HepG2 (cell line): Measurements from ENCODE around the gene BTBD19. TPM values are rescaled to one million over a fixed set of nuclear protein-coding genes. Genes with fewer than 3 reads are reported as not detected.
A peak's percentile ranks its signal among the peaks of the same experiment; 100 is the strongest.

Experiments used
- ATAC-seq: fragments of 200-7000 bp; cut with Tn5 transposase; 3 replicates; pipeline ENCODE4 v1.9.1; 2020; ENCODE audit warnings: mild to moderate bottlenecking, moderate library complexity
- BruUV-seq: library from RNA; stranded (reverse); fragments of 400-500 nt; replicated peaks from 2 replicates; lab custom pipeline; 2021; lab: Mats Ljungman, UMichigan
- CTCF ChIA-PET: fragments of 300-600 bp; formaldehyde crosslinking; extraction: SDS; loops from one replicate; lab custom pipeline; 2021; ENCODE audit warnings: low total read pairs, inconsistent platforms, low intra/inter-chr PET ratio; lab: Yijun Ruan, JAX
- POLR2A ChIA-PET: fragments of 350-600 bp; sonication (Branson Sonifier 250); formaldehyde crosslinking; loops from one replicate; lab custom pipeline; 2020; ENCODE audit warnings: antibody characterized with exemption, inconsistent platforms; lab: Yijun Ruan, JAX
- DNase-seq: peaks from one replicate; pipeline ENCODE4 v3.0.0-alpha.2; 2015; ENCODE audit warnings: low spot score
- FAIRE-seq: peaks from 3 replicates; lab custom pipeline; 2011; peaks lifted over from hg19 to GRCh38; lab: Jason Lieb, UNC
- H2AFZ ChIP-seq: one replicate; pipeline ENCODE4 v1.6.1; 2011; ENCODE audit warnings: low read length, inconsistent platforms
- H3K27ac ChIP-seq: fragments of 300-600 bp; 3 replicates; pipeline ENCODE4 v1.8.0; 2011; ENCODE audit warnings: mixed run types, mild to moderate bottlenecking, mixed read lengths, low read length, inconsistent platforms; ENCODE audit not compliant: insufficient read depth; ENCODE audit errors: extremely low read length
- H3K27me3 ChIP-seq, 2 experiments: fragments of 200-600 bp in 1 of 2; 2 replicates in 1 of 2; 3 replicates in 1 of 2; pipeline versions ENCODE4 v1.6.0 to v1.8.0; 2011; ENCODE audit warnings: low read length in 2 of 2, mild to moderate bottlenecking in 2 of 2, moderate library complexity in 2 of 2, inconsistent platforms in 1 of 2; ENCODE audit not compliant: insufficient read depth in 2 of 2, control insufficient read depth in 1 of 2
- H3K36me3 ChIP-seq, 2 experiments: fragments of 200-600 bp in 1 of 2; replicated peaks in 1 of 2; 2 replicates in 1 of 2; 3 replicates in 1 of 2; pipeline versions ENCODE4 v1.5.1 to v1.8.0; 2011; ENCODE audit warnings: low read length in 2 of 2, inconsistent platforms in 1 of 2; ENCODE audit not compliant: insufficient read depth in 2 of 2, control insufficient read depth in 1 of 2
- H3K4me1 ChIP-seq: 2 replicates; pipeline ENCODE4 v1.5.1; 2012; ENCODE audit warnings: low read length, inconsistent platforms; ENCODE audit not compliant: insufficient read depth
- H3K4me2 ChIP-seq: 2 replicates; pipeline ENCODE4 v1.6.0; 2011; ENCODE audit warnings: low read depth, low read length, inconsistent platforms
- H3K4me3 ChIP-seq, 3 experiments: fragments of 200-600 bp in 1 of 3; sonication (generic), shearing (Covaris generic) in 1 of 3; replicated peaks in 1 of 3; 2 replicates each; pipeline ENCODE4 v1.5.1; 2011 to 2016; ENCODE audit warnings: low read length in 3 of 3, inconsistent platforms in 2 of 3, low read depth in 2 of 3, mild to moderate bottlenecking in 2 of 3, control low read depth in 1 of 3, mixed read lengths in 1 of 3; ENCODE audit not compliant: insufficient read depth in 1 of 3
- H3K79me2 ChIP-seq: one replicate; pipeline ENCODE4 v1.6.1; 2011; ENCODE audit warnings: low read length, inconsistent platforms; ENCODE audit not compliant: insufficient read depth
- H3K9ac ChIP-seq: 2 replicates; pipeline ENCODE4 v1.6.0; 2011; ENCODE audit warnings: mild to moderate bottlenecking, low read depth, low read length, inconsistent platforms; ENCODE audit not compliant: insufficient read depth
- H3K9me3 ChIP-seq: 2 replicates; pipeline ENCODE4 v1.5.1; 2012; ENCODE audit warnings: mild to moderate bottlenecking, low read length
- H4K20me1 ChIP-seq: 2 replicates; pipeline ENCODE4 v1.6.0; 2011; ENCODE audit warnings: inconsistent platforms, mild to moderate bottlenecking, low read length, moderate library complexity; ENCODE audit not compliant: insufficient read depth
- AGO2 ChIP-seq: fragments of 200-400 bp; formaldehyde crosslinking; optimal IDR thresholded peaks from 2 replicates; pipeline ENCODE3; 2017; ENCODE audit warnings: mild to moderate bottlenecking, low read depth, low read length, moderate library complexity
- HOXA3 ChIP-seq: sonication (generic); formaldehyde crosslinking; IDR thresholded peaks from 2 replicates; pipeline ENCODE4 v1.5.0; 2020; ENCODE audit warnings: missing genetic modification reagents
- HOXA9 ChIP-seq: sonication (generic); formaldehyde crosslinking; IDR thresholded peaks from 2 replicates; pipeline ENCODE4 v1.8.1; 2022; ENCODE audit warnings: missing genetic modification reagents, mild to moderate bottlenecking, moderate library complexity, borderline replicate concordance
- NR2C2 ChIP-seq: sonication (generic); formaldehyde crosslinking; IDR thresholded peaks from 2 replicates; pipeline ENCODE4 v1.4.0; 2020; ENCODE audit warnings: missing genetic modification reagents, mild to moderate bottlenecking, moderate library complexity, borderline replicate concordance
- RBFOX2 ChIP-seq: fragments of 200-400 bp; formaldehyde crosslinking; IDR thresholded peaks from 2 replicates; pipeline ENCODE4 v1.6.1; 2017; ENCODE audit warnings: low read depth, mild to moderate bottlenecking, low read length
- ZBTB33 ChIP-seq: sonication (generic); formaldehyde crosslinking; IDR thresholded peaks from 2 replicates; pipeline ENCODE4 v1.4.0; 2020; ENCODE audit warnings: missing genetic modification reagents
- ZC3H13 ChIP-seq: sonication (generic); formaldehyde crosslinking; IDR thresholded peaks from 2 replicates; pipeline ENCODE4 v1.8.1; 2023; ENCODE audit warnings: mild to moderate bottlenecking, missing genetic modification reagents, moderate library complexity
- ZFAT ChIP-seq: sonication (generic); formaldehyde crosslinking; conservative IDR thresholded peaks from 2 replicates; pipeline ENCODE4 v1.8.1; 2023; ENCODE audit warnings: missing genetic modification reagents, inconsistent platforms
- ZHX1 ChIP-seq: sonication (generic); formaldehyde crosslinking; IDR thresholded peaks from 2 replicates; pipeline ENCODE4 v1.8.1; 2022; ENCODE audit warnings: low read depth, mild to moderate bottlenecking, missing genetic modification reagents
- ZNF280D ChIP-seq: sonication (generic); formaldehyde crosslinking; IDR thresholded peaks from 2 replicates; pipeline ENCODE4 v1.5.1; 2020; ENCODE audit warnings: mild to moderate bottlenecking, missing genetic modification reagents
- ZNF691 ChIP-seq: sonication (generic); formaldehyde crosslinking; IDR thresholded peaks from 2 replicates; pipeline ENCODE4 v1.4.0; 2020; ENCODE audit warnings: missing genetic modification reagents, low read depth, mild to moderate bottlenecking, borderline replicate concordance
- ZNF766 ChIP-seq: sonication (generic); formaldehyde crosslinking; IDR thresholded peaks from 2 replicates; pipeline ENCODE4 v1.5.0; 2020; ENCODE audit warnings: missing genetic modification reagents, borderline replicate concordance
- ZSCAN21 ChIP-seq: sonication (generic); formaldehyde crosslinking; IDR thresholded peaks from 2 replicates; pipeline ENCODE4 v1.8.0; 2022; ENCODE audit warnings: mild to moderate bottlenecking, missing genetic modification reagents, moderate library complexity, borderline replicate concordance
- WGBS: methylation state at CpG from one replicate; pipeline ENCODE4 v1.1.6; 2017; ENCODE audit warnings: low lambda C conversion rate; 5-methylcytosine and 5-hydroxymethylcytosine counted together
- in situ Hi-C: cut with HindIII; loops from 2 replicates; pipeline ENCODE4 v1.10.0; 2017; ENCODE audit warnings: low pct_unique_long_range_greater_than_20kb; ENCODE audit not compliant: extremely low pct_ligation_motif_present
- intact Hi-C: fragments of 100-400 bp; cut with micrococcal nuclease; formaldehyde crosslinking; loops from one replicate; pipeline ENCODE4 v1.10.0; 2022; ENCODE audit not compliant: unreplicated experiment
- polyA plus RNA-seq, 8 experiments: library from polyadenylated mRNA; depleted of rRNA in 3 of 8; stranded (reverse) in 7 of 8; unstranded in 1 of 8; fragments of >200 nt; fragmentation: Illumina TruSeq in 4 of 8; extraction: Trizol in 4 of 8; gene quantifications; 2 replicates each; pipeline versions ENCODE4 v1.2.1 to v1.2.3, GENCODE V29; 2011 to 2016; ENCODE audit warnings: low read depth in 4 of 8, missing spikeins in 1 of 8, mixed read lengths in 1 of 8; ENCODE audit not compliant: insufficient read depth in 1 of 8
- total RNA-seq, 5 experiments: library from RNA; depleted of rRNA; stranded (reverse); fragments of >200 nt; fragmentation: Illumina TruSeq; extraction: Trizol; gene quantifications; 2 replicates each; pipeline ENCODE4 v1.2.3, GENCODE V29; 2016; ENCODE audit warnings: low read depth in 1 of 5

Gene BTBD19
- total and polyA plus RNA-seq, 2 of the 13 experiments (the other 11 are each of a cell fraction or from before 2014, with no cell fraction given), result 2.7 to 6.7 TPM

GRCh38 chr1:44806025-44806703 lies 2.2 kb upstream of the BTBD19 start:
- 0 out of 2 replicates have a peak, but pooled peaks cover 7% of the 10 kb centered on the region for H4K20me1 ChIP-seq
- peak overlapping the region in 1 of 3 experiments; percentile 54; a peak in 1 of 6 replicates for H3K4me3 ChIP-seq
- peaks cover 6 to 38% of the 10 kb centered on the region in 2 experiments; a peak in 4 of 5 replicates for H3K36me3 ChIP-seq
- CTCF ChIA-PET, result no interaction called here
- H3K9ac ChIP-seq, result peak overlapping the region; percentile 99
- intact Hi-C loops (no loop called here), in situ Hi-C loops (no loop called here)
- BruUV-seq, result no TSS peak
- ATAC-seq, result no peak
- no peaks in the 10 kb centered on the region for H3K9me3 ChIP-seq
- peak overlapping the region; percentile 98 for H3K4me2 ChIP-seq
- H3K79me2 ChIP-seq, result peaks cover 20% of the 10 kb centered on the region
- H3K27ac ChIP-seq, result peak overlapping the region; percentile 100
- H3K27me3 ChIP-seq, result no peaks in the 10 kb centered on the region
- POLR2A ChIA-PET, result interaction anchor here (1.2 to 12.9 kb wide), 8 partner anchors 7 to 497 kb away, joined by 5 to 570 read pairs (median 28); partner anchors contain the start of genes BEST4, HECTD3, PLK3 and RNU5D-1
- H2AFZ ChIP-seq, result no peak overlapping the region
- WGBS, result 95% methylated on average over 43 of the region's 70 CpGs
- H3K4me1 ChIP-seq, result peaks cover 73% of the 10 kb centered on the region
- no peak for DNase-seq
- no peak for FAIRE-seq
- TF ChIP-seq ZHX1 (CRISPR knock-in tag) (0 out of 2 replicates have a peak, but pooled peaks have one; percentile 37), RBFOX2 (peak; percentile 70), NR2C2 (no peak), ZNF691 (CRISPR knock-in tag) (no peak), ZBTB33 (peak; percentile 67; the same call in 1 of the 2 replicates), ZFAT (CRISPR knock-in tag) (no peak), ZC3H13 (CRISPR knock-in tag) (peak; percentile 57; the same call in 1 of the 2 replicates), AGO2 (peak; percentile 83), ZSCAN21 (no peak), ZNF766 (no peak), HOXA3 (peak; percentile 11; the same call in 1 of the 2 replicates), ZNF280D (no peak), HOXA9 (CRISPR knock-in tag) (no peak)
